Measurements from ENCODE around the gene PHLDB2. TPM values are rescaled to one million over a fixed set of nuclear protein-coding genes. Genes with fewer than 3 reads are reported as not detected.

Gene PHLDB2
- total RNA-seq, 2 experiments from 2014 or later = 0.61 to 2.1 TPM

DNA sequence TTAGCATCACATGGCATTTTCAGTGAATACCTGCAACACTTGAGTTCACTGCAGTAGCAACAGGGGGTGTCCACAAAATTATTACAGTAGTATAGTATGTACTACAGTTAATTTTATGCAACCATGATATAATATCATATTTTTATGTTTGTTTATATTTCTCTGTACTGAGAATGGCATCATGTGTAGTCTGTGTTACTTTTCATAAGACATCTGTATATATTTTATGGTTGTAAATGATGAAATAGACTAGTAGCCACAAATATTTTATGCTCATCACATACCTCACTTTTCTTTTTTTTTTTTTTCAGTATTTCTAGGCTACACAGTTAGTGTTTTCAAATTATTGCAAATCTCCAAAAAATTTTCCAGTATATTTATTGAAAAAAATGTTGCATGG lies 22.4 kb downstream of the PHLDB2 start:
- intact Hi-C loops (cut with micrococcal nuclease; ENCODE audit: unreplicated experiment) = no loop called here
- no peaks in the 10 kb centered on the region for H3K9me3 ChIP-seq (ENCODE audit: low read length)
- H4K20me1 ChIP-seq (ENCODE audit: insufficient read depth, low read length) = no peaks in the 10 kb centered on the region
- H3K36me3 ChIP-seq (ENCODE audit: insufficient read depth, low read length) = no peaks in the 10 kb centered on the region
- no peak for TF ChIP-seq EZH2phosphoT487 (IDR thresholded peaks at IDR 0.05; ENCODE audit: borderline replicate concordance, low read depth, low read length)
- TF ChIP-seq, protein P1, sequence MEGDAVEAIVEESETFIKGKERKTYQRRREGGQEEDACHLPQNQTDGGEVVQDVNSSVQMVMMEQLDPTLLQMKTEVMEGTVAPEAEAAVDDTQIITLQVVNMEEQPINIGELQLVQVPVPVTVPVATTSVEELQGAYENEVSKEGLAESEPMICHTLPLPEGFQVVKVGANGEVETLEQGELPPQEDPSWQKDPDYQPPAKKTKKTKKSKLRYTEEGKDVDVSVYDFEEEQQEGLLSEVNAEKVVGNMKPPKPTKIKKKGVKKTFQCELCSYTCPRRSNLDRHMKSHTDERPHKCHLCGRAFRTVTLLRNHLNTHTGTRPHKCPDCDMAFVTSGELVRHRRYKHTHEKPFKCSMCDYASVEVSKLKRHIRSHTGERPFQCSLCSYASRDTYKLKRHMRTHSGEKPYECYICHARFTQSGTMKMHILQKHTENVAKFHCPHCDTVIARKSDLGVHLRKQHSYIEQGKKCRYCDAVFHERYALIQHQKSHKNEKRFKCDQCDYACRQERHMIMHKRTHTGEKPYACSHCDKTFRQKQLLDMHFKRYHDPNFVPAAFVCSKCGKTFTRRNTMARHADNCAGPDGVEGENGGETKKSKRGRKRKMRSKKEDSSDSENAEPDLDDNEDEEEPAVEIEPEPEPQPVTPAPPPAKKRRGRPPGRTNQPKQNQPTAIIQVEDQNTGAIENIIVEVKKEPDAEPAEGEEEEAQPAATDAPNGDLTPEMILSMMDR (conservative IDR thresholded peaks at IDR 0.05; ENCODE audit: low read length) = no peak
- H3K27ac ChIP-seq (ENCODE audit: low read depth, low read length, poor library complexity, severe bottlenecking) = no peak overlapping the region
- H3K4me3 ChIP-seq (ENCODE audit: low read depth, low read length, poor library complexity, severe bottlenecking) = no peak overlapping the region
- H3K79me2 ChIP-seq (ENCODE audit: insufficient read depth, low read depth, low read length) = no peaks in the 10 kb centered on the region
- H3K4me2 ChIP-seq (ENCODE audit: low read length) = no peak overlapping the region
- CTCF ChIA-PET (ENCODE audit: unreplicated experiment) = no interaction called here
- H2AFZ ChIP-seq (ENCODE audit: low read length) = no peak overlapping the region
- DNase-seq (ENCODE audit: low spot score) = no peak
- POLR2A ChIA-PET = no interaction called here
- no peaks in the 10 kb centered on the region for H3K9me2 ChIP-seq (ENCODE audit: insufficient read depth, low read length)
- BruUV-seq (replicated peaks) = no TSS peak
- H3K4me1 ChIP-seq (ENCODE audit: insufficient read depth, low read length, poor library complexity, severe bottlenecking) = no peaks in the 10 kb centered on the region

DNA sequence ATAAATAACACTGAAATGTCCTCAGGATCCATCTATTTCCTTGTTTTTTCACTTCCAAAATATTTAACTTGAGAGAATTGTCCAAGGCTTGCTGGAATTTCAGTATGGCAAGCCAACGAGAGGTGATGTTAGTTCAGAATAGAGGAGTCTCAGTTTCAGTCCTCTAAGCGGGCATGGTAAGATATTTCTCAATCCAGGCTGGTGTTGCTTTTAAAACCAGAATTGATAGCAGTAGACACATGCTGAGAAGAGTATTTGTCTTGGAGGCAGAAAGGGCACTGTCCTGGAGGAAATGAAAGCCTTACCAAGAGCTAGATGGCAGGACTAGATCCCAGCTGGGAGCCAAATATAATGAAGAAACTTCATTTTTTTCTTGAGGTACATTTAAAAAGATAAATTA lies 23.1 kb downstream of the PHLDB2 start:
- ChIA-PET CTCF (ENCODE audit: unreplicated experiment) (no interaction called here), POLR2A (interaction anchor here (0.8 kb wide), 1 partner anchor 11 kb away, joined by 6 read pairs; no protein-coding TSS in a partner anchor)
- H3K4me3 ChIP-seq (ENCODE audit: low read depth, low read length, poor library complexity, severe bottlenecking) = no peak overlapping the region
- no peaks in the 10 kb centered on the region for H3K9me2 ChIP-seq (ENCODE audit: insufficient read depth, low read length)
- H3K4me2 ChIP-seq (ENCODE audit: low read length) = no peak overlapping the region
- TF ChIP-seq EZH2phosphoT487 (IDR thresholded peaks at IDR 0.05; ENCODE audit: borderline replicate concordance, low read depth, low read length) = no peak
- TF ChIP-seq, protein P1 (conservative IDR thresholded peaks at IDR 0.05; ENCODE audit: low read length) = no peak
- DNase-seq (ENCODE audit: low spot score) = no peak
- no peak overlapping the region for H3K27ac ChIP-seq (ENCODE audit: low read depth, low read length, poor library complexity, severe bottlenecking)
- intact Hi-C loops (cut with micrococcal nuclease; ENCODE audit: unreplicated experiment) = no loop called here
- no peaks in the 10 kb centered on the region for H3K4me1 ChIP-seq (ENCODE audit: insufficient read depth, low read length, poor library complexity, severe bottlenecking)
- H3K36me3 ChIP-seq (ENCODE audit: insufficient read depth, low read length) = no peaks in the 10 kb centered on the region
- BruUV-seq (replicated peaks) = no TSS peak
- no peaks in the 10 kb centered on the region for H3K79me2 ChIP-seq (ENCODE audit: insufficient read depth, low read depth, low read length)
- no peak overlapping the region for H2AFZ ChIP-seq (ENCODE audit: low read length)
- H4K20me1 ChIP-seq (ENCODE audit: insufficient read depth, low read length) = no peaks in the 10 kb centered on the region
- H3K9me3 ChIP-seq (ENCODE audit: low read length) = no peaks in the 10 kb centered on the region

DNA sequence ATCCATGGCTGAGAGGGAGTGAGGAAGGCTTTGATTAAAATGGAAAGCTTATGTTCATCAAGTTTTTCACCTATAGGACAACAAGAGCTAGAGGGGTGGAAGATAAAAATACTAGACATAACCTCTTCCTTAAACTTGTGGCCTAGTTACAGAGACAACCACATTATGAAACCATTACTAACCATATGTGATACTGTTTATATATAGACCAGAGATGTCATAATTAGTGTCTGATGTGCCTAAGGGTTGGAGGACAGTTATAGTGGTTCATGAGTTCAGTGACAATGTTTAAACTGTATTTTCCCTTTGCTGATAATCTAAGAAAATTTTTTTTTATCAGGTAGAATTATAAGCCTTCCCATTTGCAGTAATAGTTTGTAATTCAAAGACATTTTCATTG lies 23.7 kb downstream of the PHLDB2 start:
- Histone ChIP-seq H3K9me2 (ENCODE audit: insufficient read depth, low read length) (no peaks in the 10 kb centered on the region), H2AFZ (ENCODE audit: low read length) (no peak overlapping the region), H3K9me3 (ENCODE audit: low read length) (no peaks in the 10 kb centered on the region), H3K79me2 (ENCODE audit: insufficient read depth, low read depth, low read length) (no peaks in the 10 kb centered on the region), H3K4me2 (ENCODE audit: low read length) (no peak overlapping the region), H4K20me1 (ENCODE audit: insufficient read depth, low read length) (no peaks in the 10 kb centered on the region), H3K36me3 (ENCODE audit: insufficient read depth, low read length) (no peaks in the 10 kb centered on the region), H3K4me3 (ENCODE audit: low read depth, low read length, poor library complexity, severe bottlenecking) (no peak overlapping the region), H3K4me1 (ENCODE audit: insufficient read depth, low read length, poor library complexity, severe bottlenecking) (no peaks in the 10 kb centered on the region), H3K27ac (ENCODE audit: low read depth, low read length, poor library complexity, severe bottlenecking) (no peak overlapping the region)
- no peak for TF ChIP-seq EZH2phosphoT487 (IDR thresholded peaks at IDR 0.05; ENCODE audit: borderline replicate concordance, low read depth, low read length)
- TF ChIP-seq, protein P1 (conservative IDR thresholded peaks at IDR 0.05; ENCODE audit: low read length) = no peak
- intact Hi-C loops (cut with micrococcal nuclease; ENCODE audit: unreplicated experiment) = no loop called here
- DNase-seq (ENCODE audit: low spot score) = no peak
- POLR2A ChIA-PET = interaction anchor here (0.8 kb wide), 1 partner anchor 11 kb away, joined by 6 read pairs; no protein-coding TSS in a partner anchor
- CTCF ChIA-PET (ENCODE audit: unreplicated experiment) = no interaction called here
- BruUV-seq (replicated peaks) = no TSS peak

All from OCI-LY7 (cell line).